ENCODE data around the gene FXN.

The FXN gene

DNA sequence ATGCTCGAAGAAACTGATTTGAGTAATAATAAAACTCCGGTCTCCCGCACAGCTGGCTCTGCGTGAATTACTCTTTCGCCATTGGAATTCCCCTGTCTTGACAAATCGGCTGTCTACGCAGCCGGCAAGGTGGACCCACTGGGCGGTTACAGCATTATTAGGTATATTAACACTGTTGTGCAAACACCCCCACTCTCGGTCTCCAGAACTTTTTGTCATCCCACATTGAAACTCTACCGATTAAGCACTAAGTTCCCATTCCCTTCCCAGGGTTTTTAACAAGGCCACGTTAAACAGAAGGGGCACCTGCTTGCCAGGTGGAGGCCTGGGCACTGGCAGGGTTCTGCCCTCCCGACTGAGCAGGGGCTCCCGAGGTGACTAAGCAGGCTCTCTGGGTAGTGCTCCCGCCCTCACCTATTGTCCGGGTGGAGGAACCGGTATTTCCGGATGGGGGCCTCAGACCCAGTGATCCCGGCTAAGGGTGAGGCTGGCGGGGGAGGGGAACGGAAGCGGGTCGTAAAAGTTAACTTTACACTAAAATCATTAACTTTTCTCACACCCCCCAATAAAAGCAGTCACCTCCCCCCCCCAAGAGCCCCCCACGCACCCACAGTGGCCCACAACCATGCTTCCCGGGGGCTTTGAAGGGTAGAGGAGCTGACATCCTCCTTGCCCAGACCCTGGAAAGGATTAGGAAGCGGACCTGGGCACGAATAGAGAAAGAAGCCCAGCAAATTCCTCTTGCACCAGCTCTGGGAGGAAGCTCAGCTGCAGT lies 85.0 kb downstream of the FXN start:
- H3K4me3 ChIP-seq (ENCODE audit: control insufficient read depth, low read depth, low read length), result peak overlapping the region; percentile 70
- DNase-seq (ENCODE audit: low read depth), result no peak
- TF ChIP-seq, protein P1, sequence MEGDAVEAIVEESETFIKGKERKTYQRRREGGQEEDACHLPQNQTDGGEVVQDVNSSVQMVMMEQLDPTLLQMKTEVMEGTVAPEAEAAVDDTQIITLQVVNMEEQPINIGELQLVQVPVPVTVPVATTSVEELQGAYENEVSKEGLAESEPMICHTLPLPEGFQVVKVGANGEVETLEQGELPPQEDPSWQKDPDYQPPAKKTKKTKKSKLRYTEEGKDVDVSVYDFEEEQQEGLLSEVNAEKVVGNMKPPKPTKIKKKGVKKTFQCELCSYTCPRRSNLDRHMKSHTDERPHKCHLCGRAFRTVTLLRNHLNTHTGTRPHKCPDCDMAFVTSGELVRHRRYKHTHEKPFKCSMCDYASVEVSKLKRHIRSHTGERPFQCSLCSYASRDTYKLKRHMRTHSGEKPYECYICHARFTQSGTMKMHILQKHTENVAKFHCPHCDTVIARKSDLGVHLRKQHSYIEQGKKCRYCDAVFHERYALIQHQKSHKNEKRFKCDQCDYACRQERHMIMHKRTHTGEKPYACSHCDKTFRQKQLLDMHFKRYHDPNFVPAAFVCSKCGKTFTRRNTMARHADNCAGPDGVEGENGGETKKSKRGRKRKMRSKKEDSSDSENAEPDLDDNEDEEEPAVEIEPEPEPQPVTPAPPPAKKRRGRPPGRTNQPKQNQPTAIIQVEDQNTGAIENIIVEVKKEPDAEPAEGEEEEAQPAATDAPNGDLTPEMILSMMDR (conservative IDR thresholded peaks at IDR 0.05; ENCODE audit: control insufficient read depth, insufficient read depth, low read depth, low read length), result no peak

DNA sequence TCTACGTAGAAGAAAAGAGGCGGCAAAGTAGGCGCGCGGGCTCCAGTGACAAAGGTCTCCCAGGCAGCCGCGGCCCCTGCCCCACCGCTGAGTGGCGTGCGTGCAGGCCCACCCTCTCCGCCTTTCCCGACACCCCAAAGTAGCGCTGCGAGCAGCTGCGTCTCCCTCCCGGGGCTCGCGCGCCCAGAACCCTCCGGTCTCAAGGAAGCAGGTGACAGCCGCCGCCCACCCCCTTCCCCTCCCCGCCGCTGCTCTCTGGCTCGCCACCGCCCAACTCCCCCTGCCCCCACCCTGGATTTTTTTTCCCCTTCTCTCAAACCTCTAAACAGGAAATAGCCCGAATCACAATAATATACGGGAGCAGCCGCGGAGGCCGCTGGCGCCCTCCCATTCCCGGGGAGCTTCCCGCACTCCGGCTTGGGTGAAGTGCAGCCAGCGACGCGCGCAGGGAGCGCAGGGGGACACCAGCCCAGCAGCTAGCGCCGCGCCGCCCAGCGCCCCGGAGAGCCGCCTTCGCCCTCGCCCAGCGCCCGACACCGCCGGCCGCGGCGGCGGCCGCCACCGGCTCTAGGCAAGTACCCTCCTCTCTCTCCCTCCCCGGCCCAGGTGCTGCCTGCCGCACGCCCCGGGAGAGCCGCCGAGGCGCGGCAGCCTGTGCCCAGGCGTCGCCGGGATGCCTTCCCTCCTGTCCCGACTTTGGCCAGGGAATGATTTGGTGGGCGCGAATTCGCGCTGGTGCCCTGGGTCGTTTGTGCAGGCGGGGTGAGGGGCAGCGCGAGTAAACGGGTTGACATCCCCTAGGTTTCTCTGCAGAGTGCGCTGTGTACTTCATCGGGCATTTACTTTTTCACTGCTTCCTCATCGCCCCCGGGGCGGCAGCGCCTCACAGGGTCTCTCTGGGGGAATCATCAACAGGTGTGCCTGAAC lies 85.9 kb downstream of the FXN start:
- peak overlapping the region; percentile 70 for H3K4me3 ChIP-seq (ENCODE audit: control insufficient read depth, low read depth, low read length)
- TF ChIP-seq, protein P1 (conservative IDR thresholded peaks at IDR 0.05; ENCODE audit: control insufficient read depth, insufficient read depth, low read depth, low read length), result no peak
- no peak for DNase-seq (ENCODE audit: low read depth)

DNA sequence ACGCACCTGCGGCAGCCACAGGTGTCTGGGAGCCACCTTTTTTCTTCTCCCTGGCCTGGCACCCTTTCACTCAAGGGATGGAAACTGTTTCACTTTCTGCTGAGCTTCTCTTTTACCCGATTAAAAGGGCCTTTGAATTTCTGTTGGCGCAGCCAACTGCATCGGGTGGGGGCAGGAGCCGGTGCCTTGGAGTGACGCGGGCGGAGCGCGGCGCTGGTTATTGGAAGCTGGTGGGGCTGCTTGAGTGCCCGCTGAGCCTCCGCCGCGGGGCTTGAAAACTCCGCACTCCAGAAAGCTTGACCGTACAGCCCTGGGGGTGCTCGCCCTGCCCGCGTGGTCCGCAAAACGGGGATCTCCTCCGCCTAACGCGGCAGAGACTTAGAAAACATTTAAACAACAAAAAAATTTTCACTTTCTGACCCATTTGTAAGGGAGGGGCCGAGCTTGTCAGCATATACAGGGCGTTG lies 86.6 kb downstream of the FXN start:
- TF ChIP-seq, protein P1 (conservative IDR thresholded peaks at IDR 0.05; ENCODE audit: control insufficient read depth, insufficient read depth, low read depth, low read length), result no peak
- peak overlapping the region; percentile 70 for H3K4me3 ChIP-seq (ENCODE audit: control insufficient read depth, low read depth, low read length)
- peak; percentile 49 for DNase-seq (ENCODE audit: low read depth)

DNA sequence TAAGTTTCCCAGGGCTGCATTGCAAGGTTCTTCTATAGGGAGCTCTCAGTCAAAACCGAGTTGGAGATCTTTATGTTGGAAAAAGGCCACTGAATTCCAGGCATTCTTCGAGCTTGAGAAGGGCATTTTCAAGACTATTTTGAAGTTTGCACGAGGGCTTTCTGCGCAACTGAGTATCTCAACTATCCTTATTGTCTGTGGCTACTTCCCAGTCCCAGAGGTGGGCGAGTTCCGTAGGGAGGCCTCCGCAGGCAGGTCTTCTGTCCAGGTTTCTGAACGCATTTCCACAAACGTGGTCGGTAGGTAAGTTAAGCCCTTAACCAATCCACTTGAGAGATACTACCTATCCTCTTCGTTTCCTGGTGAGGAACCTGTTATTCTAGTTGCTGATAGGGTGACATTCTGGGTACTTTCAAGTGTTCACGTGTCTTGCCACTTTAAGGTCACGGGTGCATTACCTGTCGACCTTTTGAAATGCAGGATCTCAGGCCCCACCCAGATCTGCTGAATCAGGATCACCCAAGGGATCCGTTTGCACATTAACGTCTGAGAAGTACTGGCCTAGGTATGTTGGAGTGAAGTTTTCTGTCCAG lies 87.1 kb downstream of the FXN start:
- H3K4me3 ChIP-seq (ENCODE audit: control insufficient read depth, low read depth, low read length), result peak overlapping the region; percentile 70
- TF ChIP-seq, protein P1 (conservative IDR thresholded peaks at IDR 0.05; ENCODE audit: control insufficient read depth, insufficient read depth, low read depth, low read length), result no peak
- peak; percentile 55 for DNase-seq (ENCODE audit: low read depth)

DNA sequence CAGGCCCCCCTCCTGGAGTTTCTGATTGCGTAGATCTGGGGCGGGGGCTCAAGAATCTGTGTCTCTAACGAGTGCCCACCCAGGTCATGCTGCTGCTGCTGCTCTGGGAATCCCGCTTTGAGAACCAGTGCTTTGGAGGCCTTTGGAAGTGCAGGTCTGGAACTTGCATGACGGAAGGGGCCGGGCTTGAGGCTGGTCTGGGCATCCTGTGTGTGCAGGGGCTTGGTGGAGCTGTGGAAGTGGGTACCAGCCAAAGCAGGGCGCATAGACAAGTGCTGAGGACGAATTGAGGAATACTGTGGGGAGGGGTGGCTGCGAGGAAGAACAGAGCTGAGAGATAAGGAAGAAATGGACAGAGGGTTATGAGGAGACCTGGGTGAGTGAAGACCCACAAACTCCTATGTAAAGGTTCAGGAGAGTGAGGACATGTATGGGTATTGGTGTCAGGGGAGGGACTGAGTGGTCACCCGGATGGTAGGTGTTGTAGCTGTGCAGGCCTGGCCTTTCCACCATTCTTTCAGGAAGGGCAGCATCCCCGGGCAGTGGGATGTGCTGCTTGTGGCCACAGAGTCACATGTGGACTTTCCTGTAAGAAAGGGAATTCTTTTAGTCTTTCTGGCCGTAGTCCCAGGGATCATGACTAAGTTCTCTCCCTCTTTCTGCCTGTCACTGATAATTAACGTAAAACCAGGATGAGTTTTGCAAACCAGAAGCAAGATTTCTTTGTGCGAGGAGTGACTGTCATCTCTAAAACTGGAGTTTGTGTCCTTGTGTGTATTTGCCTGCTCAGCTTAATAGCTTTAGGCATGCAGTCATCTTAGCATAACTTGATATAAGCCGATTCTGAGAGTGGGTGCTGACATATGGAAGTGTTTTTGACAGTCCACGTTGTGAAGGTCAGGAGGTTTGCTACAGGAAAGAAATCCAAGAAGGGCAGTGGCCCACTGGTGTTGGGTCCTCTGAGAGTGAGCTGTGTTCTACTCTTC lies 95.2 kb downstream of the FXN start:
- TF ChIP-seq, protein P1 (conservative IDR thresholded peaks at IDR 0.05; ENCODE audit: control insufficient read depth, insufficient read depth, low read depth, low read length), result no peak
- H3K4me3 ChIP-seq (ENCODE audit: control insufficient read depth, low read depth, low read length), result no peak overlapping the region
- DNase-seq (ENCODE audit: low read depth), result peak; percentile 95

All from fibroblast of mammary gland (primary cell).